CD4-positive, alpha-beta T cell treated with Interleukin-21 for 1 hour (primary cell): ENCODE results near the gene CRLF3.
"Not testable (repeated sequence)": the region's sequence is repeated elsewhere in the genome, so short reads cannot be mapped to it uniquely, and the experiment has no call there.

Source experiments
- DNase-seq: peaks from one replicate; pipeline ENCODE4 v3.0.0-alpha.2; 2020

The CRLF3 gene

DNA sequence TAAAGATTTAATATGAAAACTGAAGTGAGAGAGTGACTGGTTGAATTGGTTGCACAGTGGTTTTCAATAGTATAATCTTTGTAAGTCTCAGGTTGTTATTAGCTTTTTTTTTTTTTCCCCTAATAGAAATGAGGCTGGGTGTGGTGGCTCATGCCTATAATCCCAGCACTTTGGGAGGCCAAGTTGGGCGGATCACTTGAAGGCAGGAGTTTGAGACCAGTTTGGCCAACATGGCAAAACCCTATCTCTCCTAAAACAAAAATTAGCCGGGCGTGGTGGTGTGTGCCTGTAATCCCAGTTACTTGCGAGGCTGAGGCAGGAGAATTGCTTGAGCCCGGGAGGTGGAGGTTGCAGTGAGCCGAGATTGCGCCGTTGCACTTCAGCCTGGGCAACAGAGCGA is 89.3 kb downstream of the CRLF3 start:
- not testable (repeated sequence) for DNase-seq

DNA sequence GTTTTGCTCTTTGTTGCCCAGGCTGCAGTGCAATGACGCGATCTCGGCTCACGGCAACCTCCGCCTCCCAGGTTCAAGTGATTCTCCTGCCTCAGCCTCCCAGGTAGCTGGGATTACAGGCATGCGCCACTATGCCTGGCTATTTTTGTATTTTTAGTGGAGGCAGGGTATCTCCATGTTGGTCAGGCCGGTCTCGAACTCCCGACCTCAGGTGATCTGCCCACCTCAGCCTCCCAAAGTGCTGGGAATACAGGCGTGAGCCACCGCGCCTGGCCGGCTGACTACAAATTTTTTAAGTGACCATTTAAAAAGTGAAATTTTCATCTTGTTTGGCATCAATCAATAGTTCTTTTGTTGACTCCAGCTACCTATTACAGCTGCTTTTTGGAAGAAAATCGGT is 90.3 kb downstream of the CRLF3 start:
- DNase-seq, result not testable (repeated sequence)
